Measurements from ENCODE around the gene ATP6V1F.
A peak's percentile ranks its signal among the peaks of the same experiment; 100 is the strongest.

The ATP6V1F gene

DNA sequence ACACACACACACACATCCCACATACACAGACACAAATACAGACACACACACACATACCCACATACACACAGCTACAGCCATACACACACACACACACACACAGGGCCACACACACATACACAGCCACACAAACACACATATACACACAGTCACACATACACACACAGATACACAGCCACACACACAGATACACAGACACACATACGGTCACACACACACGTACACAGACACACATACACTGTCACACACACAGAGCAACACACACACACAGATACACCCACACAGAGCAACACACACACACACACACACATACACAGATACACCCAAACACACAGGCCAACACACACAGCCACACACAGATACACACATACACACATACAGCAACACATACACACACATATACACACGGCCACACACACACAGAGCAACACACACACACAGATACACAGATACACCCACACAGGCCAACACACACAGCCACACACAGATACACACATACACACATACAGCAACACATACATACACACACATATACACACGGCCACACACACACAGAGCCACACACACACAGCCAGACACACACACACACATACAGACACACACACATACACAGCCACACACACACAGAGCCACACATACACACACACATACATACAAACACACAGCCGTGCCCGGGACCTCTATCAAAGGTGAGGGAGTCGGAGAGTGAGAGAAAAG, 25.5 kb downstream of the ATP6V1F start:
- peak overlapping the region; percentile 56 for H3K9ac ChIP-seq (ENCODE audit: insufficient read length, low read depth)
- DNase-seq (ENCODE audit: low read depth, low spot score): no peak
- peaks cover 2% of the 10 kb centered on the region for H3K36me3 ChIP-seq (ENCODE audit: insufficient read depth, insufficient read length, low read length)
- H3K4me1 ChIP-seq (ENCODE audit: insufficient read depth, insufficient read length): peaks cover 21% of the 10 kb centered on the region
- H3K9me3 ChIP-seq (ENCODE audit: insufficient read depth, low read length): no peaks in the 10 kb centered on the region
- H3K27me3 ChIP-seq (ENCODE audit: insufficient read depth, insufficient read length): no peaks in the 10 kb centered on the region
- TF ChIP-seq YY1 (IDR thresholded peaks at IDR 0.05; ENCODE audit: insufficient read depth, insufficient read length) (no peak), SUZ12 (IDR thresholded peaks at IDR 0.05; ENCODE audit: extremely low read depth, insufficient read depth, insufficient read length) (no peak), ZNF274 (IDR thresholded peaks at IDR 0.05; ENCODE audit: low read depth, low read length) (no peak)
- H3K4me3 ChIP-seq (ENCODE audit: insufficient read length, low read depth): no peak overlapping the region

DNA sequence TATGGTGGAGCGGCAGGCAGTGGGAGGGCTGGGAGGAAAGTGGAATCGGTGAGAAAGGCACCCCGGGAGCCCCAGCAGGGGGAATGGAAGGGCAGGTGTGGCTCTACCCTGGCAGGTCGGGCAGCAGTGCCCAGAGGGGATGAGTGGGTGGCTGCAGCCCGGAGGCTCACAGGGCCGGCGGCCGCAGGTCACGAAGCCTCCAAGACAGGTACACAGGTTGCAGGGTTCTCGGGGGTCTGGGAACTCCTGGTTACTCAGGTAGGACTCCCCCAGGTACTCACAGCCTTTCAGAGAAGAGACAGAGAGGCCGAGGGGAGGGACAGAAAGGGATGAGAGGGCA, 26.1 kb downstream of the ATP6V1F start:
- no peak for DNase-seq (ENCODE audit: low read depth, low spot score)
- H3K36me3 ChIP-seq (ENCODE audit: insufficient read depth, insufficient read length, low read length): peaks cover 2% of the 10 kb centered on the region
- H3K9me3 ChIP-seq (ENCODE audit: insufficient read depth, low read length): no peaks in the 10 kb centered on the region
- no peaks in the 10 kb centered on the region for H3K27me3 ChIP-seq (ENCODE audit: insufficient read depth, insufficient read length)
- peaks cover 21% of the 10 kb centered on the region for H3K4me1 ChIP-seq (ENCODE audit: insufficient read depth, insufficient read length)
- H3K4me3 ChIP-seq (ENCODE audit: insufficient read length, low read depth): no peak overlapping the region
- peak overlapping the region; percentile 56 for H3K9ac ChIP-seq (ENCODE audit: insufficient read length, low read depth)
- no peak for TF ChIP-seq YY1 (IDR thresholded peaks at IDR 0.05; ENCODE audit: insufficient read depth, insufficient read length)
- TF ChIP-seq ZNF274 (IDR thresholded peaks at IDR 0.05; ENCODE audit: low read depth, low read length): no peak
- no peak for TF ChIP-seq SUZ12 (IDR thresholded peaks at IDR 0.05; ENCODE audit: extremely low read depth, insufficient read depth, insufficient read length)

DNA sequence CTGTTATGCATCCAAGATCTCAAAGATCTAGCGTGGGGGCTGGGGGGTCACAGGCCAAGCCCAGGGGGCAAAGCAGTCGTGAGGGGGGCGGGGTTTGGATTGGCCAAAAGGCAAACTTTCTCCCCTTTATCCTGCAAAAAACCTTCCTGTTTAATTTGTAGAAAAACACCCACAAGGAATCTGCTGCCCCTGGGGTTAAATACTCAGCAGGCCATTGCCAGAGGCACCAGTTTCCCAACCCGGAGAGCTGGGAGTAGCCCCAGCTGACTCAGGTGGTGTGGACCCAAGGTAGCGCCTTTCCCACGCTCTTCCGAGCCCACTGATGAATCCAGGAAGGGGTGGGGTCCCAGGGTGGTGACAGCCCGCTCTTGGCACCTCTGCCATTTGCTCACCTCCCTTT, 26.5 kb downstream of the ATP6V1F start:
- no peaks in the 10 kb centered on the region for H3K9me3 ChIP-seq (ENCODE audit: insufficient read depth, low read length)
- H3K4me3 ChIP-seq (ENCODE audit: insufficient read length, low read depth): no peak overlapping the region

DNA sequence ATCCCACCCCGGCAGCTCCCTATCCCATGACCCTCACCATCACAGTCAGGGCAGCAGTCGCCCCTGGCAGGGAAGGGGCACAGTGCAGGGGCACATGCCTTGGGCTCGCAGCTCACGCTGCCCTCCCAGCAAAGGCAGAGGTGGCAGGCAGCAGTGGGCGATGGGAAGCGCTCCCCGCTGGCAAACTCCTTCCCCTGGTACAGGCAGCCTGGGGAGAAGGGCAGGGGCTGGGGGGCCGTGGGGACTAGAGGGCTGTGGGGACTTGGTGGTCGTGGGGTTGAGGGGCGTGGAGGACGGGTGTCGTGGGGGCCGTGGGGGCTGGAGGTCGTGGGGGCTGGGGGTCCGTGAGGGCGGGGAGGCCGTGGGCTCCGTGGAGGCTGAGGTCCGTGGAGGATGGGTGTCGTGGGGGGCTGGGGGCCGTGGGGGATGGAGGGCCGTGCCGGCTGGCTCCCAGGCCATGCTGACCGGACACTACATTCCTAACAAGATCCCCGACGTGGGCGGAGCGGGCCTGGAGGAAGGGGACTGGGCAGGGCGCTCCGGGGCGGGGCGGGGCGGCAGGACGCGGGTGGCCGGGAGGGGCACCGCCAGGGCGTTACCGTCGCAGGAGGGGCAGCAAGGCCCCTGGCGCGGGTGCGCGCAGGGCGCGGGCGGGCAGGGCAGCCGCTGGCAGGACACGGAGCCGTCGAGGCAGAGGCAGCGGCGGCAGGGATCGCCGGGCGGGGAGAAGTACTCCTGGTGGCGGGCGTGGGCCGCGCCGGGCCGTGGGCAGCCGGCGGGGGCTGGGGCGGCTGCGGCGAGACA, 27.9 kb downstream of the ATP6V1F start:
- no peaks in the 10 kb centered on the region for H3K27me3 ChIP-seq (ENCODE audit: insufficient read depth, insufficient read length)
- H3K4me1 ChIP-seq (ENCODE audit: insufficient read depth, insufficient read length): peaks cover 14% of the 10 kb centered on the region
- peaks cover 2% of the 10 kb centered on the region for H3K36me3 ChIP-seq (ENCODE audit: insufficient read depth, insufficient read length, low read length)
- no peak overlapping the region for H3K4me3 ChIP-seq (ENCODE audit: insufficient read length, low read depth)
- DNase-seq (ENCODE audit: low read depth, low spot score): no peak
- TF ChIP-seq ZNF274 (IDR thresholded peaks at IDR 0.05; ENCODE audit: low read depth, low read length) (no peak), YY1 (IDR thresholded peaks at IDR 0.05; ENCODE audit: insufficient read depth, insufficient read length) (no peak), SUZ12 (IDR thresholded peaks at IDR 0.05; ENCODE audit: extremely low read depth, insufficient read depth, insufficient read length) (no peak)
- no peaks in the 10 kb centered on the region for H3K9me3 ChIP-seq (ENCODE audit: insufficient read depth, low read length)
- no peak overlapping the region for H3K9ac ChIP-seq (ENCODE audit: insufficient read length, low read depth)

More for the DNA sequence above, 26.5 kb downstream of the ATP6V1F start:
- no peak for TF ChIP-seq ZNF274 (IDR thresholded peaks at IDR 0.05; ENCODE audit: low read depth, low read length)
- TF ChIP-seq SUZ12 (IDR thresholded peaks at IDR 0.05; ENCODE audit: extremely low read depth, insufficient read depth, insufficient read length): no peak
- TF ChIP-seq YY1 (IDR thresholded peaks at IDR 0.05; ENCODE audit: insufficient read depth, insufficient read length): no peak
- no peak for DNase-seq (ENCODE audit: low read depth, low spot score)
- peaks cover 18% of the 10 kb centered on the region for H3K4me1 ChIP-seq (ENCODE audit: insufficient read depth, insufficient read length)
- no peak overlapping the region for H3K9ac ChIP-seq (ENCODE audit: insufficient read length, low read depth)
- no peaks in the 10 kb centered on the region for H3K27me3 ChIP-seq (ENCODE audit: insufficient read depth, insufficient read length)
- peaks cover 2% of the 10 kb centered on the region for H3K36me3 ChIP-seq (ENCODE audit: insufficient read depth, insufficient read length, low read length)

DNA sequence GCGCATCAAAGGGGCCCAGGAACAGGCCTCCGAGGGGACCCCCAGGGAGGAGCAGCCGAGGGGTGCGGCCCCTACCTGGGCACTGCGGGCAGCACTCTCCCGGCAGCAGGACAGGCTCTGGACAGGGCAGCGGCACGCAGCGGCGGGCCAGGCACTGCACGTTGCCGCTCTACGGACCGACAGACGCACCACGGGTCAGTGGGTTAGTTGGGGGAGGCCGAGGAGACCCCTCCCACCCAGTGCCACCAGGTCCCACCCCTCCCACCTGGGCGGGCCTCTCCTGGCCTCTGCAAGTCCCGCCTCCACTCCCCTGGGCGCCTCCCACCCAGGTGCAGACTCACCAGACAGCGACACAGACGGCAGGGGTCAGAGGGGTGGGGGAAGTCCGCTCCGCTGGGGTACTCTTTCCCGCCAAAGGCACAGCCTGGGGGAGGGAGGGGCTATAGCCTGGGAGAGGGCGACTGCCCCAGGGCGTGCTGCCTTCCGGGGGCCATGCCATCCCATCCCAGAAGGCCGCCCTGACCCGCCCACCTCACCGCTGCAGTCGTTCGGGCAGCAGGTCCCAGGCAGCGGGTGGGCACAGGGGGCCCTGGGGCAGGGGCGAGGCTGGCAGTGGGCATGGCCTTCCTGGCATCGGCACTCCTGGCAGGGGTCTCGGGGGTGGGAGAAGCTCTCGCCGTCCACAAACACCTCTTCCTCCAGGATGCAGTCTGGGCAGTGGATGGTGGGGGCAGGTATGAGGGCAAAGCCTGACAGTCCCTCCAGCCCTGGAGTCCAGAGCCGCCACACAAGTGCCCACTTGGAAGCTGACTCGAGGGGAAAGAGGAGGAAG, 28.7 kb downstream of the ATP6V1F start:
- TF ChIP-seq SUZ12 (IDR thresholded peaks at IDR 0.05; ENCODE audit: extremely low read depth, insufficient read depth, insufficient read length) (no peak), ZNF274 (IDR thresholded peaks at IDR 0.05; ENCODE audit: low read depth, low read length) (no peak), YY1 (IDR thresholded peaks at IDR 0.05; ENCODE audit: insufficient read depth, insufficient read length) (no peak)
- no peaks in the 10 kb centered on the region for H3K27me3 ChIP-seq (ENCODE audit: insufficient read depth, insufficient read length)
- DNase-seq (ENCODE audit: low read depth, low spot score): no peak
- peaks cover 2% of the 10 kb centered on the region for H3K36me3 ChIP-seq (ENCODE audit: insufficient read depth, insufficient read length, low read length)
- no peaks in the 10 kb centered on the region for H3K9me3 ChIP-seq (ENCODE audit: insufficient read depth, low read length)
- H3K4me3 ChIP-seq (ENCODE audit: insufficient read length, low read depth): no peak overlapping the region
- peaks cover 14% of the 10 kb centered on the region for H3K4me1 ChIP-seq (ENCODE audit: insufficient read depth, insufficient read length)
- no peak overlapping the region for H3K9ac ChIP-seq (ENCODE audit: insufficient read length, low read depth)

DNA sequence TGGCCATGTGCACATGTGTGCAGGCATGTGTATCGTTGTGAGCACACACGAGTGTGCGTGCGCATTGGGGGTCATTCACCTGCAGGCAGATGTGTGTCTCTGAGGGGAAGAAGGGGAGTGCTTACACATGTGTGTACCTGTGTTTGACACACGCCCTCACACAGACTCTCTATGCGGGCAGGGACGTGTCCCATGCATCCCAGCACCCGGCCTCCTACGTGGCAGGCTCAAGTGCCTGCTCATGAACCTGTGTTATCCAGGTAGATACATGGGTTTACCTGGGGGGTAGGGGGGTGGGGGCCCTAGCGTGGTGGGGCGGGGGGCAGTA, 29.2 kb downstream of the ATP6V1F start:
- Histone ChIP-seq H3K4me3 (ENCODE audit: insufficient read length, low read depth) (no peak overlapping the region), H3K9me3 (ENCODE audit: insufficient read depth, low read length) (no peaks in the 10 kb centered on the region), H3K27me3 (ENCODE audit: insufficient read depth, insufficient read length) (no peaks in the 10 kb centered on the region), H3K36me3 (ENCODE audit: insufficient read depth, insufficient read length, low read length) (peaks cover 2% of the 10 kb centered on the region), H3K9ac (ENCODE audit: insufficient read length, low read depth) (no peak overlapping the region), H3K4me1 (ENCODE audit: insufficient read depth, insufficient read length) (peaks cover 14% of the 10 kb centered on the region)
- no peak for TF ChIP-seq SUZ12 (IDR thresholded peaks at IDR 0.05; ENCODE audit: extremely low read depth, insufficient read depth, insufficient read length)
- TF ChIP-seq ZNF274 (IDR thresholded peaks at IDR 0.05; ENCODE audit: low read depth, low read length): no peak
- TF ChIP-seq YY1 (IDR thresholded peaks at IDR 0.05; ENCODE audit: insufficient read depth, insufficient read length): no peak
- DNase-seq (ENCODE audit: low read depth, low spot score): no peak
